NCI-H526 treated with DMSO at 0.1 percent for 48 hours (cell line): ENCODE results near the gene COP1.
"Not testable (repeated sequence)": the region's sequence is repeated elsewhere in the genome, so short reads cannot be mapped to it uniquely, and the experiment has no call there.

Experiments used
- DNase-seq: peaks from one replicate; lab custom pipeline; 2025; lab: John Stamatoyannopoulos, UW

The COP1 gene

DNA sequence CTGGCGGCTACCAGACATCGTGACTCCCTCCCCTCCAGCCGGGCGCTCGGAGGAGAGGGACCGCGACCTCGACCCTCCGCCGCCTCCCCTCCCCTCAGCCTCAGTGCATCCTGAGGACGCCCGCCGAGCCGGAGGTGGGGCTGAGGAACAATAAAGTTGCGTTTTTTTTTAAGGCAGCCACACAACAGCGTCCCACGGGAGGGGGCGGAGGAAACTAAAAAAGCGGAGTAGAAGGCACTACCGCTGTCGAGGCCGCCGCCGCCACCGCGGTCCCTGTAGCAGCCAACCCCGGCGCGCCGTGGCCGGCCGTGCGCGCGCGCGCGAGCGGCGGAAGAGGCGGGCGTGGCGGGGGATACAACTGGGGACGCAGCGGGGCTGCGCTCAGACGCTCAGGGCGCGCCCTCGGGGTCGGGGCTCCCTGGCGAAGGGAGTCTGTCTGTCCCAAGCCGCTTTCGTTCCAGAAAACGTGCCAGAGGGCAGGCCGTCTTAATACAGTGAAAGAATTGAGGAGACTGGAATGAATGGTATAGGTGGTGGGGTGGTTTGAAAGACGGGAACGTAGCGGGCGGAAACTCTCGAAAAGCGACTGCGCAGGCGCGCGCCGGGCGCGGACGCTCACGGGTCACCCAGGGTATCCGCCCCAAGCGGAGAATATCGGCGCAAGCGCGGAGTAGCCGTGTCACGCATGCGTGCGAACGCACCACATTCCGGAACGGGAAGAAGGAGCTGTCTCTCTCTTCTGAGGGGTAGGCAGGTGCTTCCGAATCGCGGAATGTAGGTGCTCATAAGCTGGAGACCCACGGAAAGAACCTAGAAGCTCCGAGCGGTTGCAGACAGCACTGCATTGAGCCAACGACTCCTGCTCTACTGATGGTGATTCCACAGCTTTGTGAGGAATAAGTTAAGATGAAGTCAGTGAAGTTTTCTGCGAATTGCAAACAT is at the start of gene COP1:
Gene COP1 (minus strand): TSS at position 326 of the 942 bp plus-strand sequence. CDS start 308 bp downstream, at position 18.
- peak; percentile 99 for DNase-seq

DNA sequence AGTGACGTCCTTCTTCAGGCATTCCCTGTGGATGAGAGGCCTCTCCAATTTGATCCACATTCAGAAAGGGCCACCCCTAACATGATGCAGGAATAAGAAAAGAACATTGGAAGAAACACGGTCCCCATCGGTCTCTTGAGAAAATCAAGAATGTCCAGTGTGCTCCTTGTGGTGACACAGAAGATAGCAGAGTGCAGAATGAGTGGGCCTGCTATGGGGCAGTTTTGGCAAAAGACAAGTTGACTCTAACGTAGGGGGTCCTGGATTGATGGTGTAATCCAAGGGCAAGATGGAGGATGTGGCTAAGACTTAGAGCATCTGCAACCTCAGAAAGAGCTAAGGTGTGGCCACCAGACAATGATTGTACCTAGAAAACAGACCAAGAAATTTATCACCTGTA is 45.1 kb upstream of the COP1 start:
- no peak for DNase-seq

DNA sequence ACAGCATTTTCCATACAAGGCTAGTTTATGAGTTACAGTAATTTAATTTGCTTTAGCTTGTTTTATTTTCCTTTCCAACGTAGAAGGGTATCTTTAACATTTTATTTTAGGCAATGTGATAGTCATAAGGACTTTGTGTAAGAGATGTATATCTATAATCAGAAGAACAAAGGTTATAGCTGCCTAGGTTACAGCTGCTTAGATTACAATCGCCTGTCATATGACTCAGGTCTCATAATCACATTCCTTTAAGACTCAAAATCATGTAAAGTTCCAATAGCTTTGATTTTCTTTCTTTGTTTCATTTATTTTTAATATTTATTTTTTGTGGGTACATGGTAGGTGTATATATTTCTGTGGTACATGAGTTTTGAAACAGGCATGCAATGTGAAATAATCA is 37.8 kb upstream of the COP1 start:
- DNase-seq, result no peak

DNA sequence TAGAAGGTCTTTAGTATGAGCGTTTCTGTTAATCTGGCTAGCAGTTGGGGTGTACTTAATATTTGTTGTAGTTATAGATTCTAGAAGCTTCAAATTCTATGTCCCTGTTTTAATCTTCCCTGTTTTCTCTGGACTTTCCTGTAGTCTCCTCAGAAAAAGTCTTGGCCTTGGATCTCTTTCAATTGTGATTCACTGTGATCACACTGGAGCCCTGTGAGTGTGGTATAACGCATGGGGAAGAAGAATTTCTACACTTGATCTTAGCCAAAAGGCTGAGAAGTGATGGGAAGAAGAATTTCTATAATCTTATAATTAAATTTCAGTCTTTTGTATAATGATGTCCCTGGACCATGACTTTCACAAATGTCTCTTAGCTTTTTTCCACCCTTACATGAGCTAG is 36.7 kb upstream of the COP1 start:
- no peak for DNase-seq

DNA sequence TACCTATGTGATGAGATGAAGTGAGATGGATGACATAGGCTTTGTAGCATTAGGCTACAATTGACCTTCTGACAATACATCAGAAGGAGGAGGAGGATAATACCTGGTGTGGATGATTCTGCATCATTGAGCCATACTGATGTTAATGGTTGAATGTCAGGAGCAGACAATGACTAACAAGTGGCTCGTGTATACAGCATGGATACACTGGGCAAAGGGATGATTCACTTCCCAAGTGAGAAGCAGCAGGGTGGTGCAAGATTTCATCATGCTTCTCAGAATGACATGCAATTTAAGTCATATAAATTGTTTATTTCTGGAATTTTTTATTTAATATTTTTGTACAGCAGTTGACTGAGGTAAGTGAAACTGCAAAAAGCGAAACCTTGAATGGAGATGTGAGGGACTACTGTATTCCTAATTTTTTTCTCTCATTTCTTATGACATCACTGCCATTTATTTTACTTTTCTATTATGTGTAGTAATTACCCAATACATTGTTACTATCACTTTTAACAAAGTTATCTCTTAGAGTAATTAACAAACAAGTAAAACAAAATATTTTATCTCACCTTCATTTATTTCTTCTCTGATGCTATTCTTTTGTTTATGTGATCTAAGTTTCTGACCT is 34.4 kb upstream of the COP1 start:
- DNase-seq, result no peak

DNA sequence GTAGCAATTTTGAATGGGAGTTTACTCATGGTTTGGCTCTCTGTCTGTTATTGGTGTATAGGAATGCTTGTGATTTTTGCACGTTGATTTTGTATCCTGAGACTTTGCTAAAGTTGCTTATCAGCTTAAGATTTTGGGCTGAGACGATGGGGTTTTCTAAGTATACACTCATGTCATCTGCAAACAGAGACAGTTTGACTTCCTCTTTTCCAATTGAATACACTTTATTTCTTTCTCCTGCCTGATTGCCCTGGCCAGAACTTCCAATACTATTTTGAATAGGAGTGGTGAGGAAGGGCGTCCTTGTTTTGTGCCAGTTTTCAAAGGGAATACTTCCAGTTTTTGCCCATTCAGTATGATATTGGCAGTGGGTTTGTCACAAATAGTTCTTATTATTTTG is 26.6 kb upstream of the COP1 start:
- DNase-seq, result not testable (repeated sequence)

DNA sequence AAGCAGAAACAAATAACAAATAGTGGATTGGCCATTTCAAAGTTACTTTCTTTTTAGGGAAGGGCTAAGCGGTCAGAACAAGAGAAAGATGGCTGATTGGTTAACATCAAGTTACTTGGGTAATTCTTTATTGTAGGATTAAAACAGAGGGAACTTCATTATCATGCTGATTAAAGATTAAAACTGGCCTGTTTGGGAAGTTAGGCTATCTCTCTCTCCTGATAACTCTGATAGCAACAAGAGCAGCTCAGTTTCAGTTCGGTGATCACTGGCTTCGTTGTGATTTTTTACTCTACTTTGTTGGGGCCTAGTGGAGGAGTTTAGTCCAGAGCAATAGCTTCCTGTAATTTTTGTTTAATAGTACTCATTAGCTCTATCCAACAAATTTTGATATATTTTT is 20.5 kb upstream of the COP1 start:
- DNase-seq, result no peak

DNA sequence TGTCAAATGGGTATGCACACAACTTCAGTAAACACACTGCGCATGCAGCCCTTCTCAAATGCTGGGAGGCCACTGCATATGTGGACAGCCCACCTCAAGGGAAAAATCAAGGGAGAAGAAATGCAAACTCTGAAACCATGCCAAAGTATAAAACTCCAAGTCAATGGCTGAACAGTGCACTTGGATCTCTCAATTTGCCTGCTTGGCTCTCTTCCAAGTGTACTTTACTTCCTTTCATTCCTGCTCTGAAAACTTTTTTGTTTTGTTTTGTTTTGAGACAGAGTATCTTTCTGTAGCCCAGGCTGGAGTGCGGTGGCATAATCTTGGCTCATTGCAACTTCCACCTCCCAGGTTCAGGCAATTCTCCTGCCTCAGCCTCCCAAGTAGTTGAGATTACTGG is 18.8 kb upstream of the COP1 start:
- no peak for DNase-seq

DNA sequence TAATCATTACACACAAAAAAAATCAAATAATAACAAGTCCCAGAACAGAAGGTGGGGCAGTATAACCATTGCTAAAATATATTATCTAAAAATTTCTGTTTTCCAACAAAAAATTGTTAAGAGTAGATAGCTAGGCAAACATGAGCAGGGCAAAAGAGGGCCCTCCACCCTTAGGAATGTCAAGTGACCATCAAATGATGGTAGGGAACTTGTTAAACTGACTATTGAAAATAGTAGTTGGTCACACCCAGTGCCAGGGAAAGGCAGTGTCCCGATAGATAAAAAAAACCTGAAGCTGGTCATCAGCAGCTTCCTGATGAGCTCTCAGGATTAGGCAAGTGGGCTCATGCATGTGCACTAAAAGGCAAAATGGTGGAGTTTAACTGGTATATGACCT is 18.4 kb upstream of the COP1 start:
- DNase-seq, result no peak

DNA sequence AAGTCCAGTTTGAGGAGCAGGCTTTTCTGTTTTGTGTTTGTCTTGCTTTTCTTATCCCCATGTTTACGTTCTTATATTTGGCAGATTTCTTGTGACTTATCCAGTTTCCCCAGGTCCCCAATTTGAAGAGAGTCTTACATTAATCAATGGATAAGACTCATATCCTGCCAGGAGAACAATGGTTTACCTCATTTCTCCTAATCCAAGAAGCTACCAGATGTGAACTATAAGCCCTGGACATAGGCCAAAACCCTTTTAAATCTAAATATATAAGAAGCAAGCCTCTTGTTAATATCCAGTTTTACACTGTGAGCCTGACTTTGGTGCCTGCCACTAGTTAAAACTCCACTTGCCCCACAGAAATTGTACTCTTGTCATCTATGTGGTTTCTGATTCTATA is 15.1 kb upstream of the COP1 start:
- DNase-seq, result no peak

DNA sequence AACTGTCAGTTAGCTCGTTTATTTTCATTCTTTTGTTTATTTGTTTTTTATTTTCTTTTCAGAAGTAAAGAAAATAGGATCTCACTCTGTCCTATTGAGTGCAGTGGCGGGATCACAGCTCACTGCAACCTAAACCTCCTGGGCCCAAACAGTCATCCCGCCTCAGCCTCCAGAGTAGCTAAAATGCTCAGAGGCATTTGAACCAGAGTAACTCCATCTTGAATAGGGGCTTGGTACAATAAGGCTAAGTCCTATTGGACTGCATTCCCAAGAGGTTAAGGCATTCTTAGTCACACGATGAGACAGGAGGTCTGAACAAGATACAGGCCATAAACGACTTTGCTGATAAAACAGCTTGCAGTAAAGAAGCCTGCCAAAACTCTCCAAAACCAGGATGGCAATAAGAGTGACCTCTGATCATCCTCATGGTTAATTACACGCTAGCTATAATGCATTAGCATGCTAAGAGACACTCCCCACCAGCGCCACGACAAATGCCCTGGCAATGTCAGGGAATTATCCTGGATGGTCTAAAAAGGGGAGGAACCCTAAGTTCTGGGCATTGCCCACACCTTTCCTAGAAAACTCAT is 13.1 kb upstream of the COP1 start:
- DNase-seq, result no peak

DNA sequence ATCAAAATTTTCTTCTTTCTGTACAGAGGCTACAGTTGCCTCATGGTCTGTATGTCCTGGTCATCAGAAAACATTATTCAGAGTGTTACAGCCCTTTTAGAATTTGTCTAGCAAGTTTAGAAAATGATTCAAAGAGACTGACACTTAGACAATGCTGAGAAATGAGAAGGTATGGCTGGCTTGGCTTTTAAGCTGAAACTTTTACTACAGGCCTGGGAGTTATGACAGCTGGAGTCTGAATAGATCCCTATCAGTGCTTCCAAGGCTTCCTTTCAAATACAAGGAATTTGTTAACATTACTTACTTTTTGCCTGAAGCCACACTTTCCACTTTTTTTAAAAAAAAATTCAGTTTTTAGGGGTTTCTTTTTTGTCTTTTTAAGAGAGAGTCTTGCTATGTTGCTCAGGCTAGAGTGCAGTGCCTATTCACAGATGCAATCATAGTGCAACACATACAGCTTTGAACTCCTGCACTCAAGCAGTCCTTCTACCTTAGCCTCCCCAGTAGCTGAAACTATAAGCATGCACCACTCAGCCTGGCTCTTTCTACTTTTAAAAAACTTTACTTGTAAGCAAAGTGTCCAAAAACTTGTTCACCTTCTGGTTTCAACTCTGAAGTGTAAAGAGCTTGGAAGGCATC is 10.5 kb upstream of the COP1 start:
- no peak for DNase-seq

DNA sequence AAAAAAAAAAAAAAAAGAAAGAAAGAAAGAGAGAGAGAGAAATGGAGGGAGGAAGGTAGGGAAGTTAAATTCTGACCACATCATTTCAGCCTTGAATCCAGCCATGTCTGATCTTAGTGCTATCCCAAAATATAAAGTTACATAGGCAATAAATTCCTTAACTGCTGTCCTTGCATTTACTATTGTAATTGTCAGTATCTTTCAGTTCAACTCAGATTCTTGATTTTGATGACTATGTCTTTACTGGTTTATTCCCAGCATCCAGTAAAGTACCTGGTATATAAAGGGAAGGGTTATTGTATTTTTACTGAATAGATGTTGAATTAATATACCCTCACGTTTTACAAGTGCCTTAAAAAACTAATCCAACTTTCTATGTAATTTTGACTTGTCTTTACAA is 8.9 kb upstream of the COP1 start:
- no peak for DNase-seq

DNA sequence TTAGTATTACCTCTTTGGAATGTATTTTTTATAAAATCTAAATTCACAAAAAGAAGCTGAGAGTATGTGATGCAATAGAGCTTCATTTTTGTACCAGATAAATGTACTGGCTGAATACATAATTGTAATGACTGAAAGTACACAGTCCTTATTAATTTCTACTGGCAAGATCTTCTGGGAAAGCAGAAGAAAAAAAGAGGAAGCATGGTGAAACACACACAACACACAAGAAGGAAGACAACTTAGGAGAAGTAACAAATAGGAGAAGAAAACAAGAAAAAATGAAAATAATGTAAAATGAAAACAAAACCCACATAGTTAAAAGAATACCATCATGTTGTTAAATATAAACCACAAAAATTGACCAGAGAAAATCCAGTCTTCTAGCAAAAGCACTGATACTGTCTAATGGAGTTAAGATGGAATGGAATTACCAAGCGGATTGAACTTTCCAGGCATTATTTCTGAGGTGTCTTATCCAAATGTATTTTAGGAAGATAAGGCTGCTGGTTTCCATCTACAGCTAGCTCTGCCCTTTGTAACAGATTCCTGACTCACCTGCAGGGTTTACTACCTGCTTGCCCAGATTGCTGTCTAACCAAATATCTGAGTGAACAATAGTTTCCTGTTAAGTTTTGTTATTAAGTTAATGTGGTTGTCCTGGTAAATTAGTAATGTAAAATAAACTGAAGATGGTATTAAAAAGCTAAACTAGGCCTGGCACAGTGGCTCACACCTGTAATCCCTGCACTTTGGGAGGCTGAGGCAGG is 4.5 kb upstream of the COP1 start:
- DNase-seq, result no peak

DNA sequence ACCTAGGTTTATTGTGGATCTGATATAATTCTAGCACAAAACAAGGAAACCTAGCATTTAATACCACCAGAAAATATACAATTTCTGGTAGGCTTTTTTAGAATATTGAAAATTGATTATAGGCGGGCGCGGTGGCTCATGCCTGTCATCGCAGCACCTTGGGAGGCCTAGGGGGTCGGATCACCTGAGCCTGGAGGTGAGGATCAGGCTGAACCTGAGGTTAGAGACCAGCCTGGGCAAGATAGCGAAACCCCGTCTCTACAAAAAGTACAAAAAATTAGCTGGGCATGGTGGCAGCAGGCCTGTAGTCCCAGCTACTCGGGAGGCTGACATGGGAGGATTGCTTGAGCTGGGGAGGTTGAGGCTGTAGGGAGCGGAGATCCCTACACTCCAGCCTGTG is 948 bp upstream of the COP1 start:
- no peak for DNase-seq

DNA sequence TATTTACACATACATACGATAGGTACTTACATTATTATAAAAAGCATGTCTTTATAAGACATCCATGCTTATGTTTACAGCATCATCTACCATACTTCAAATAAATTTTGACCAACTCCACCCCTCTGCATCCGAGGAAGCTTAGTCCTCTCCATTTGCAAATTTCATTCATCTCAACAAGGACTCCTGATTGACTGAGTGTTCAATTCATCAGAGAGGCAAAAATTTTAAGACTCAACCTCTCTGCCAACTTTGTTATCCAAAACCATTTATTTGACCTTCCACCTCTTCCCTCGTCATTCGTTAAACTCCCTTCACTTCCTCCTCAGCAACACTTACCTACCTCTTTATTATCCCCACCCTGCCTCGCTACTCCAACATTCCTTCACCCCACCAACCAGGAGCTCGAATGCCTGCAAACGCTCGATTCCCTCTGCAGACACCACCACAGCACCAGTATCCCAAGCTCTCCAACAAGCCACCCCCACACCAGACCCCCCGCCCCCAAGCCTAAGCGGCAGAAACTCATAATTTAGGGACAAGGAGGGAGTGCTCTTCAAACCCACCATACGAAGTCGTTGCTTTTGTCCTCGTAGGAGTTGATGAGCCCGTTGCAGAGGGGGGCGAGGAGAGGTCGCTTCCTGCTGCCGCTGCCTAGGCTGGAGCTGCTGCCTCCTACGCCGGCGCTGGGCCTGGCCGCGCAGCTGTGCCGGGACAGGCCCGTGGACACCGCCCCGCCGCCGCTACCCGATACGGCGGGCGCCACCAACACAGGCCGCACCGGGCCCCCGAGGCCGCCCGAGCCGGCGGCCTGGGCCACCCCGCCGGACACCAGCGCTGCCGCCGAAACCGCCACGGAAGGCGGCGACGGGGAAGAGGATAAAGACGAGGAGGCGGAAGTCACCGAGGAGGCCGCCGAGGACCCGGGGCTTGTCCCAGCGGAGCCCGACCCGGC is 803 bp downstream of the COP1 start:
- DNase-seq, result peak; percentile 83

DNA sequence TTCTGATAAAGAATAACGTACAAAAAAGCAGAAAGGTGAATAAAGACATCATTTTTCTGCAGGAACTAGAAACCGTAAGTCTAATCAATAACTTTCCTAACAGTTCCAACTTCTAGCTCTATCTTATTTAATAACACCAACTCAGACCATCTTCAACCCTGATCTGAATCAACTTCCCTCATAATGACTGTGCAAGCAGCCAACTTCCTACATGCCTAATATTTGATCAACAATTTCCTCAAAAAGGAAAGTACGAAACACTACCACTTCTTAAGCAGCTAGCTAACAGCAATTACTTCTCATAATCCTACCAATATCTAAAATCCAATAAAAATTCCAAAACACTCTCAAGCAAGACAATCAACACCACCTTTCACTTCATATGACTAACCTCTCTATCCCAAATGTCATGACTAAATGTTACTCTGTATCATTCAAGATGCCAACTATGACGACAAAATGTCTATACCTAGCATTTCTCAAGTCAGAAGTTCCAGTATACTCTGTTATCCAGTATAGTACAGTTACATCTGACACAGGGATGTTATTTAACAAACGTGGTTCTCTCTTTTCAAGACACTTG is 1.7 kb downstream of the COP1 start:
- DNase-seq, result no peak

DNA sequence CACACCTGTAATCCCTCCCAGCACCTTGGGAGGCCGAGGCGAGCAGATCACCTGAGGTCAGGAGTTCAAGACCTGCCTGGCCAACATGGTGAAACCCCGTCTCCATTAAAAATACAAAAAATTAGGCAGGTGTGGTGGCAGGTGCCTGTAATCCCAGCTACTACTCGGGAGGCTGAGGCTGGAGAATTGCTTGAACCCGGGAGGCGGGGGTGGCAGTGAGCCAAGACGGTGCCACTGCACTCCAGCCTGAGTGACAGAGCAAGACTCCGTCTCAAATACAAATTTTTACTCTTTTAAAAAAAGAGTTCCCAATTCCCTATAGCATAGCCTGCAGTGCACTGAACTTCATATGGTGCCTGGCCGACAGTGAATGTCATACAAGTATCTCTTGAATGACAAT is 2.4 kb downstream of the COP1 start:
- not testable (repeated sequence) for DNase-seq

DNA sequence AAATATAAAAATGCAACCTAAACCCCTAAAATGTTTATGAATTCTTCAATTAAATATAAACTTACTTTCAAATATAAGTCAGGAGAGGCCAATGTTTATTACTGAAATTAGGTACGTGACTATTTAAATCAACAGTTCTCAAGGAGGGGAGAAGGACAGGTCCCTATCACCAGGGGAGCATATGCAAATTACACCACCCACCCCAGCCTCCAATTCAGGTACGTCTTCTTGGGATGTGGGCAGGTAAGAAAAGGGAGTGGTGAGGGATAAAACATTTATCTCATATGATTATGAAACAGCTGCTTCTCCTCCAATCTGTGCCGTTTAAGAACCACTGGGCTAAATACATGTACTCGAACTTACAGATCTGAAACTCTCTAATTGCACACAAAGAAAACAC is 3.4 kb downstream of the COP1 start:
- no peak for DNase-seq

DNA sequence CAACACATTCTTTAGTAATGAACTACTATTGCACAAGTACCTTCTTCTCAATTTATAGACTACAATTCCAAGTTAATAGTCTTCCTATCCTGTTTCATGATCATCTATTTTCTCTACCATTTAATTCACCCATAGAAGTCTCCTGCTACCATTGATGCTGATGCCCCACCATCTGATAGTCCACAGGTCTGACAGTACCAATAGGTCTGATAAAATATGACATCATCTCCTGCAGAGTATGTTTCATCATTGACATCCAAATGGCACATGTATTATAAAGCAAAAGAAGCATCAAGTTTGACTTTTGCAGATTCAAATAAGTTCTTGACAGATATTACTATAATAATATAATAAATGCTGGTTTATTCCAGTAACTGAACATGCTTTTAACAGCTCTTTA is 5.5 kb downstream of the COP1 start:
- DNase-seq, result no peak
